Measurements from ENCODE around the gene MED13.

DNA sequence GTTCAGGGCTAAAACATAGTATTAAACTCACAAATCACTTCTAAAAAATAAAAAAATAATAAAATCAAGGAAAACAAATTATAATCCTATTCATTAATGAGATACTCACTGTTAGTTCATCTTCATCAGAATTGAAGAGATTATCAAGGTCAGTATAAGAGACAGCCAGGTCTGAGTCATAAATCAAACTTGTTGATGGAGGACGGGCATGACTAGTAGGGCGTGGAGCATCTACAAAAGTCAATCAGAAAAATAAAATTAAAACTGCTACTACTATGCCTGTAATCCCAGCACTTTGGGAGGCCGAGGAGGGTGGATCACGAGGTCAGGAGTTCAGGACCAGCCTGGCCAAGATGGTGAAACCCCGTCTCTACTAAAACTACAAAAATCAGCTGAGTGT is 78.2 kb downstream of the MED13 start:
- no peak for TF ChIP-seq EGR1 (IDR thresholded peaks at IDR 0.05; ENCODE audit: low read depth)
- no peak for TF ChIP-seq MAX (IDR thresholded peaks at IDR 0.05)
- no peak for TF ChIP-seq TCF7L2 (IDR thresholded peaks at IDR 0.05; ENCODE audit: borderline replicate concordance, extremely low read depth, insufficient read depth, insufficient read length)
- TF ChIP-seq, protein P1, sequence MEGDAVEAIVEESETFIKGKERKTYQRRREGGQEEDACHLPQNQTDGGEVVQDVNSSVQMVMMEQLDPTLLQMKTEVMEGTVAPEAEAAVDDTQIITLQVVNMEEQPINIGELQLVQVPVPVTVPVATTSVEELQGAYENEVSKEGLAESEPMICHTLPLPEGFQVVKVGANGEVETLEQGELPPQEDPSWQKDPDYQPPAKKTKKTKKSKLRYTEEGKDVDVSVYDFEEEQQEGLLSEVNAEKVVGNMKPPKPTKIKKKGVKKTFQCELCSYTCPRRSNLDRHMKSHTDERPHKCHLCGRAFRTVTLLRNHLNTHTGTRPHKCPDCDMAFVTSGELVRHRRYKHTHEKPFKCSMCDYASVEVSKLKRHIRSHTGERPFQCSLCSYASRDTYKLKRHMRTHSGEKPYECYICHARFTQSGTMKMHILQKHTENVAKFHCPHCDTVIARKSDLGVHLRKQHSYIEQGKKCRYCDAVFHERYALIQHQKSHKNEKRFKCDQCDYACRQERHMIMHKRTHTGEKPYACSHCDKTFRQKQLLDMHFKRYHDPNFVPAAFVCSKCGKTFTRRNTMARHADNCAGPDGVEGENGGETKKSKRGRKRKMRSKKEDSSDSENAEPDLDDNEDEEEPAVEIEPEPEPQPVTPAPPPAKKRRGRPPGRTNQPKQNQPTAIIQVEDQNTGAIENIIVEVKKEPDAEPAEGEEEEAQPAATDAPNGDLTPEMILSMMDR (IDR thresholded peaks at IDR 0.05 in 2 of 3, conservative IDR thresholded peaks at IDR 0.05 in 1 of 3; ENCODE audit: borderline replicate concordance in 1 of 3, insufficient read depth in 1 of 3, low read depth in 2 of 3, low read length in 2 of 3), result no peak
- TF ChIP-seq CEBPB (IDR thresholded peaks at IDR 0.05; ENCODE audit: low read depth), result no peak
- no peak for TF ChIP-seq EZH2 (IDR thresholded peaks at IDR 0.05)
- no peak for TF ChIP-seq ZNF274 (IDR thresholded peaks at IDR 0.05; ENCODE audit: low read depth, low read length)
- no peak for TF ChIP-seq POLR2AphosphoS5 (IDR thresholded peaks at IDR 0.05; ENCODE audit: low read depth, low read length)
- TF ChIP-seq, protein P2, sequence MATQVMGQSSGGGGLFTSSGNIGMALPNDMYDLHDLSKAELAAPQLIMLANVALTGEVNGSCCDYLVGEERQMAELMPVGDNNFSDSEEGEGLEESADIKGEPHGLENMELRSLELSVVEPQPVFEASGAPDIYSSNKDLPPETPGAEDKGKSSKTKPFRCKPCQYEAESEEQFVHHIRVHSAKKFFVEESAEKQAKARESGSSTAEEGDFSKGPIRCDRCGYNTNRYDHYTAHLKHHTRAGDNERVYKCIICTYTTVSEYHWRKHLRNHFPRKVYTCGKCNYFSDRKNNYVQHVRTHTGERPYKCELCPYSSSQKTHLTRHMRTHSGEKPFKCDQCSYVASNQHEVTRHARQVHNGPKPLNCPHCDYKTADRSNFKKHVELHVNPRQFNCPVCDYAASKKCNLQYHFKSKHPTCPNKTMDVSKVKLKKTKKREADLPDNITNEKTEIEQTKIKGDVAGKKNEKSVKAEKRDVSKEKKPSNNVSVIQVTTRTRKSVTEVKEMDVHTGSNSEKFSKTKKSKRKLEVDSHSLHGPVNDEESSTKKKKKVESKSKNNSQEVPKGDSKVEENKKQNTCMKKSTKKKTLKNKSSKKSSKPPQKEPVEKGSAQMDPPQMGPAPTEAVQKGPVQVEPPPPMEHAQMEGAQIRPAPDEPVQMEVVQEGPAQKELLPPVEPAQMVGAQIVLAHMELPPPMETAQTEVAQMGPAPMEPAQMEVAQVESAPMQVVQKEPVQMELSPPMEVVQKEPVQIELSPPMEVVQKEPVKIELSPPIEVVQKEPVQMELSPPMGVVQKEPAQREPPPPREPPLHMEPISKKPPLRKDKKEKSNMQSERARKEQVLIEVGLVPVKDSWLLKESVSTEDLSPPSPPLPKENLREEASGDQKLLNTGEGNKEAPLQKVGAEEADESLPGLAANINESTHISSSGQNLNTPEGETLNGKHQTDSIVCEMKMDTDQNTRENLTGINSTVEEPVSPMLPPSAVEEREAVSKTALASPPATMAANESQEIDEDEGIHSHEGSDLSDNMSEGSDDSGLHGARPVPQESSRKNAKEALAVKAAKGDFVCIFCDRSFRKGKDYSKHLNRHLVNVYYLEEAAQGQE (IDR thresholded peaks at IDR 0.05; ENCODE audit: low read depth), result no peak
- no peak for TF ChIP-seq ZFX (IDR thresholded peaks at IDR 0.05)
- no peak for TF ChIP-seq EZH2phosphoT487 (IDR thresholded peaks at IDR 0.05; ENCODE audit: borderline replicate concordance)

Data from HCT116 (cell line).